T-helper 9 cell (primary cell): Measurements from ENCODE around the gene LETMD1.
A peak's percentile ranks its signal among the peaks of the same experiment; 100 is the strongest.
"Not testable (repeated sequence)": the region's sequence is repeated elsewhere in the genome, so short reads cannot be mapped to it uniquely, and the experiment has no call there.

Experiments
- DNase-seq: peaks from one replicate; pipeline ENCODE4 v3.0.0-alpha.2; 2020

LETMD1 gene

GRCh38 chr12:51078346-51078745, 30.2 kb downstream of the LETMD1 start:
- DNase-seq: not testable (repeated sequence)

GRCh38 chr12:51078866-51079265, 30.7 kb downstream of the LETMD1 start:
- DNase-seq: not testable (repeated sequence)

GRCh38 chr12:51080136-51080535, 32.0 kb downstream of the LETMD1 start:
- DNase-seq: no peak

- DNase-seq: no peak
Measured at GRCh38 chr12:51081421-51081820, 33.3 kb downstream of the LETMD1 start.

- peak; percentile 1 for DNase-seq
Measured at GRCh38 chr12:51082561-51083125, 34.5 kb downstream of the LETMD1 start.

GRCh38 chr12:51083126-51083833, 35.2 kb downstream of the LETMD1 start, which contains the start of gene CSRNP2:
CSRNP2 (minus strand) TSS chr12:51083596; CDS start chr12:51076561, 7,035 bp downstream.
- peak; percentile 93 for DNase-seq

- no peak for DNase-seq
Measured at GRCh38 chr12:51085757-51086156, 37.6 kb downstream of the LETMD1 start.

GRCh38 chr12:51086933-51087332, 38.8 kb downstream of the LETMD1 start:
- DNase-seq: no peak

- DNase-seq: no peak
Measured at GRCh38 chr12:51087818-51088217, 39.7 kb downstream of the LETMD1 start.

GRCh38 chr12:51090705-51091229, 42.6 kb downstream of the LETMD1 start:
- DNase-seq: no peak

GRCh38 chr12:51098611-51099010, 50.5 kb downstream of the LETMD1 start:
- no peak for DNase-seq

- no peak for DNase-seq
Measured at GRCh38 chr12:51103977-51104376, 55.9 kb downstream of the LETMD1 start.

GRCh38 chr12:51108136-51108535, 60.0 kb downstream of the LETMD1 start:
- DNase-seq: no peak
